GM18519 (cell line): ENCODE results near the gene CNIH3.
"Not testable (repeated sequence)": the region's sequence is repeated elsewhere in the genome, so short reads cannot be mapped to it uniquely, and the experiment has no call there.

Source experiments
- ATAC-seq: cut with Tn5 transposase; IDR thresholded peaks from one replicate; pipeline ENCODE4 v1.9.1; 2021; ENCODE audit warnings: mild to moderate bottlenecking, moderate library complexity; ENCODE audit not compliant: unreplicated experiment, low FRiP score

CNIH3 gene

DNA sequence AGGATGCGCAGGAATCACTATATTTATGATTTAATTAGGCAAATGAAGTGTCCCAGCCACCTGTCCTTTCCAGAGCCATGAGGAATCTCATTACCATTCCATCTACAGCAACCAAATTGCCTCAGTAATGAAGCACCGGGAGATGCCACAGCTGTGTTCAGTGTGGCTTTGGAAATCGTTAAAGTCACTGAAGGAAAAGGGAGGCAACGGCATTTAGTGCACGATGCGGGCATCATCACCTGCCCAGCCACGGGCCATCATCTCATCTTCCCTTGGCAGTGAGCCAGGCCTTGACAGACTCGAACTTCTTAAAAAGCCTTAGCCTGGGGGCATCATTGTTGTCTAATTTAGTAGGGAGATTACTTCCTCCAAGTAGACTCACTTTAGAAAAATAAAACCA is 67.8 kb downstream of the CNIH3 start:
- ATAC-seq, result no peak

DNA sequence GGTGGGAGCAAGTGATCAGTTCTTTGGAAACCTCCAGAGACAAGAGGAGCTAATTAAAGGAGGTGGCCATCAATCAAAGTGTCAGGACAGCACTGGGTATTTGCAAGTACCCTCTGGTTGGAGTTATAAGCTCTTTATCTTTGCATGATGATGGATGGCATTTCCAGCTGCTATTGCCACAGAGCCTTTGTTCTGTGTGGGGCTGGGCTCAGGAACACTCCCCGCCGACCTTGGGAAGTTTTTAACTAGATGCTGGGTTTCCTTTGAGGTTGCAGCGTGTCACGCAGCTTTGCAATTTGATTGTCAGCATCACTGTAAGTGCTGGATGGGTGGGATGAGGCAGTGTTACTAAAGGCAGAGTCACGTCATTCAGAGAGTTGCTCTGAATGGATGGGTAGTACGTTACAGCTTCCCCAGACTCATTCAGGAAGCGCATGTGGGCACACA is 68.9 kb downstream of the CNIH3 start:
- ATAC-seq, result no peak

DNA sequence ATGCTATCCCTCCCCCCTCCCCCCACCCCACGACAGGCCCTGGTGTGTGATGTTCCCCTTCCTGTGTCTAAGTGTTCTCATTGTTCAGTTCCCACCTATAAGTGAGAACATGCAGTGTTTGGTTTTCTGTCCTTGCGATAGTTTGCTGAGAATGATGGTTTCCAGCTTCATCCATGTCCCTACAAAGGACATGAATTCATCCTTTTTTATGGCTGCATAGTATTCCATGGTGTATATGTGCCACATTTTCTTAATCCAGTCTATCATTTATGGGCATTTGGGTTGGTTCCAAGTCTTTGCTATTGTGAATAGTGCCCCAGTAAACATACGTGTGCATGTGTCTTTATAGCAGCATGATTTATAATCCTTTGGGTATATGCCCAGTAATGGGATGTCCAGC is 70.0 kb downstream of the CNIH3 start:
- ATAC-seq, result not testable (repeated sequence)

DNA sequence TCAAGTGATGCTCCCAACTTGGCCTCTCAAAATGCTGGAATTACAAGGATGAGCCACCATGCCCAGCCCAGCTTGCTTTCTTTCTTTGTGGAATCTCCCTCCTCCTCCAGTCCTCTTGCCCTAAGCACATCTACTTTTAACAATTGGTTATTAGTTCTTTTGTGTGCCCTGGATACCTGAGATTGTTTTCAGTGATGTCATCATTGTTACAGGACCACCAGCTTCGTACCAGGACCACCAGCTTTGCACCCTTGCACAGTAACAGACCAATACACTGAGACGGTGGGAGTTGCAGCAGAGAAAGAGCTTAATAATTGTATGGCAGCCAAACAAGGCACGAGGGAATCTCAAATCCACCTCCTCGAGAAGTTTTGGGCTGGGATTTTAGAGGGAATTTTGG is 71.3 kb downstream of the CNIH3 start:
- no peak for ATAC-seq

DNA sequence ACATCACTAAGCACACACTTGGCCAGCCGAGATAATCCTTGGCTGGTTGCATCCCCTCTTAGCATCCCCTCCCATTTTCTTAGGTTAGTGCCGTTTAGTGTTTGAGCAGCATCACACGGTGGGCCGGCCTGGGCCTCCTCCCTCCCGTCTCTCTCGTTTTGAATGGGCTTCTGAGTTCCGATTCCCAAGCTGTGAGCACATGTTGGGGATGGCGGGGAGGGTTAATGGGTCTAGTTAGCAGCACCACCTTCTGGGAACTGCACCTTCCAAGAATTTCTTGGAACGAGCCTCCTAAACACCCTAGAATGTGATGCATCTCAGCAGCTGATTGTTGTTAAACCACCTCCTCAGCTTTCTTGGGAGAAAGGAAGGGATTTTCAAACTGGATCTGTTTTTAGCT is 73.3 kb downstream of the CNIH3 start:
- ATAC-seq, result no peak

DNA sequence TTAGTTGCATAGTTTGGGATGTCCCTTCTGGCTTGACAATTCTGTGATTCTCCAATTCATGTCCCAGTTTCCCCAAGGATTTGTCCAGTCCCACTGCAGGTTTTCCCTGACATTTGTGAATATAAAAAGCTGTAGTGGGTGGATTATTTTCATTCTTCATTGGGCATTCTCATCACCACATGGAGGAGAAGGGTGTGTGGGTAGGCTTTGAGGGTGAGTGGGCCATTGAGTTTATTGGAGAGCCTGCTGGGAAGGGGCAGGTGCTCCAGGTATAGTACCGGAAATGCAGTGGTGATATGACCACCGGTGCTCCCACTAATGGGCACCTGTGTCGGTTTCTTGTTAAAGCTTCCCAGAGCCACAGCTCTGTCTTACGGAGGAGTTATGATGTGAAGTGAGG is 74.5 kb downstream of the CNIH3 start:
- ATAC-seq, result no peak

DNA sequence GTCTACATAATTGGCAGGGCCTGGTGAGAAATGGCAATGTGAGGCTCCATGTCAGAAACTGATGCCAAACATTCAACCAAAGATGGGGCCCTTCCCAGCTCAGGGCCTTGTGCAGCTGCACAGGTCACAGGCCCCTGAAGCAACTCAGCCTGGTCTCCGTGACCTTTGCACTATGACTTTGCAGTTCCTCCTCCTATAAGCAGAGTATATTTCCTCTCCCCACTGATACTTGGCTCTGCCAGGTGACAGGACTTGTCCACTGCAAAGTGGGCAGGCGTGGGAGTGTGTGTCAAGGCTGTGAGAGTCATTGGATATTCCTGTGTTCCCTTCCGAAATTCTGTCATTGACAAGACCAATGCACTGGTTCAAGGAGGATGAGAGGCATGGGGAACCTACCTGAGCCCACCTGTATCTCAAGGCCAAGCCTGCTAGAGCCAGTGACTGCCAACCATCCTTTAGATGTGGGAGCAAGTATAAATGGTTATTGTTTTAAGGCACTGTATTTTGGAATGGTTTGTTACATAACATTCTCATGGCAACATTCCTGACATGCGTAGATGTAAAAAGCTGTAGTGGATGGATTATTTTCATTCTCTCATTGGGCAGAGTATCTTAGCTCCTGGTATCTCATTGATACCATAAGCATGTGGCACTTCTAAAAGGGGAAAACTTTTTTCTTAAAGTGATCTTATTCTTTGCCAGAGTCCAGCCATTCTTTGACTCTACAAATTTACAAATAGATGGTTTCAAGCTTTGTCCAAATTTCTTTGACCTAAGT is 75.2 kb downstream of the CNIH3 start:
- ATAC-seq, result no peak

DNA sequence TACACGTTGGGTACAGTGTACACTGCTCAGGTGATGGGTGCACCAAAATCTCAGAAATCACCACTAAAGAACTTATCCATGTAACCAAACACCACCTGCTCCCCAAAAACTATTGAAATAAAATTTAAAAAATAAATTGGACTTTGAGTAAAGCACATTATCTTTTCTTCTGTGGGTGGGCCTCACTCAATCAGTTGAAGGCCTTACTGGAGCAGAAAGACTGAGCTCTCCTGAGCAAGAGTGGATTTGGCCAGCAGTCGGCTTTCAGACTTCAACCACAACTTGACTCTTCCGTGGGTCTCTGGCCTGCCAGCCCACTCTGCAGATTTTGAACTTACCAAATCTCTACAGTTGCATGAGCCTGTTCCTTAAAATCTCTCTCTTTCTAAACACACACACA is 78.9 kb downstream of the CNIH3 start:
- no peak for ATAC-seq

DNA sequence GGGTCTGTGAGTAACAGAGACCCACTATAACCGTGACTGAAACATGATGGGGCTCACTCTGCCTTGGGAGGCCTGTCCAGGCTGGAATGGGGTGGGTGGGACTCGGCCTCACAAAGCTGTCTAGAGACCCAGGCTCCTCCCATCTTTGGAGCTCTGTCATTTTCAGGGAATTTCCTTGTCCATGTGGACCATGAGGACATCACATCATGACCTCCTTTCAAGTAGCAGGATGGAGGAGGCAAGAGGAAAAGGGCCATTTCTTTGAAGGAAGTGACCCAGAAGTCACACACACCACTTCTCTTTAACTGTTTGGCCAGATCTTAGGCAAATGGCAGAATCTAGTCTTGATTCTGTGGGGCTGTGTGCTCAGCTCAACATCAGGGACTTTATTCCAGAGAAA is 79.9 kb downstream of the CNIH3 start:
- no peak for ATAC-seq

DNA sequence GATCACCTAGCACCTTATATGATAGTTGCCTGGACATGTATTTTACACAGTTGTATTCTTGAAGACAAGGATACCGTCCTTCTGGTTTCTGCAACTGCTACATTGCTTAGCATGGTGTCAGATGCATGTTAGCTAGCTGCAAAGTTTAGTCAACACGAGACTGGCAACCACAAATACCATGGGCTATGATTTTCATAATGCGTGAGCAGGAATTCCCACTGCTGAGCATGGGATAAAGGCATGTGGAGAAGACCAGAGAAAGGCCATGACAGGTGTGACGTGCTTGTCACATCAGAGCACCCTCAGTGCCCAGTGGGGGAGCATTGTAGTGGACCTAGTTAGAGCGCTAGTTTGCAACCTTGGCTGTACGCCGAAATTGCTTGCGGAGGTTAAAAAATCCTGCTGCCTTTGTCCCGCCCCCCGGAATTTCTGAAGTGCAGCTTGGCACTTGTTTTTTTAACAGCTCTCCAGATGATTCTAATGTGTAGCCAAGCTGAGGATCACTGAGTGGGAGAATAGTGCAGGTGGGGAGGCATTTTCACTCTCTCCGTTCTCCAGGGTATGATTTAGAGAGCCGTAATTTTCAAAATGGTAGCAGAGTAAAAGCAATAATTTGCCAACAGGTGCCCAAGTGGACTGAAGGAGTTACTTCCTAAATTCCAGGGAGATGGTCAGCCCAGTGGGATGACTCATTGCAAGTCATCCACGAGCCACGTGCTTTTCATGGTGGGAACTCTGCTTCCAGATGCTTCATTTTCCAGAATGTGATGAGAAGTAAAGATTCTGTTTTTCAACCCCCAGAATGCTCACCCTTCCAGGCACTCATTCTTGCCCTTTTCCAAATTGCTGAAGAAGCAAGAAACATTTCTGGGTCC is 81.0 kb downstream of the CNIH3 start:
- no peak for ATAC-seq

DNA sequence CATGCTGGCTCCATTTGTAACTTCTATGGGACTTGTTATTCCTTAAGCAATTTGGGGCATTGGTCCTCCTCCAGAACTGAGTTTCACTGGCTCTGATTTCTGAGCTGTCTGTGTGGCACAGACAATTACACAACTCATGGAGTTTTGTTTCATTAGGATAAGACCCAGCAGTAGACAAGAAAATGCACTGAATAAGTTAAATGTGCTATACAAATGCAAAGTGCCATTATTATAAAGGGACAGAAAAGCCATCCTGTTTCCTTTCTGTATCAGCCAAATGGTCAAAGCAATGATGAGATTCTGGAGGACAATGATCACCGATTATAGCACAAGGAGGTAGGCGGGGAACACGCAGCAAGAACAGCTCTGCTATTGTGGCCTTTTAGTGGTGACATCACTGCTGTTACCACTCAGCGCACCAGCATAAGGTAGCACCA is 81.9 kb downstream of the CNIH3 start:
- ATAC-seq, result no peak

DNA sequence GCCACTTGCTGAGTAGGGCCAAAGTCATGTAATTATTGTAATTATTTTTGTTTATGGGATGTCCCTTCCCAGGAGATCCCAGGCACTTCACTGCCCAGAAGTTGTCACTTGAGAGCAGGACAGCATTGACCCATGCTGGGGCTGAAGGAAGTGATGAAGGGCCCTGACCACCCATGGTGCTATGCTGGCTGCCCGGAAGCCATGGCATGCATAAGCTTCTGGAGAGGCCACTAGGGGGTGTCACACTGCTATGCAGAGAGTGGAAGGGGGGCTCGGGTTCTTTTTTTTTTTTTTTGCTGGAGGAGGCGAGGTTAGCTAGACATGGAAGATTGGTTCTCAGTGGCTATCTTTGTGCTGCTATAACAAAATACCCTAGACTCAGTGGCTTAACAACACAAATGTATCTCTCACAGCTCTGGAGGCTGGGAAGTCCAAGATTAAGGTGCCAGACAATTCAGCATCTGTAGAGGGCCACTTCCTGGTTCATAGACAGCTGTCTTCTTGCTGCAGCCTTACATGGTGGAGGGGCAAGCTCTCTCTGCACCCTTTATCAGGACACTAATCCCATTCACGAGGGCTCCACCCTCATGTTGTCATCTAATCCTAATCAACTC is 84.9 kb downstream of the CNIH3 start:
- ATAC-seq, result peak; percentile 80

DNA sequence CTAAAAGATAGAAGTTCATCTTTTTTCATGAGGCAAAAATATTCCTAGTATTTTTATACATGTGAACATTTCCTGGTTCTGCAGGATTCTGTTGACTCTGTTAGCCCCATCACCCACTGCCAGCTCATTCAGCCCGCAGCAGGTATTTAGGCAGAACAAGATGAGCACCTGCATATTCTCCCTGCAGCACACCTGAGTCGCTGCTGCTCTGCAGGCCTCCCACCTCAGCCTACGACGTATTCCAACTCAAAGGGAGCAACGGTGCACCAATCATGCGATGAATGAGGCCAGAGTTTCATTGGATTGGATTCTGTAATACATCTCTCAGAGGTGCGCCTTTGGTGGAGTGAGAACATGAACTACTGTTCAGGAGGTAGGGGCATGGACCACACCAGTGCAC is 87.6 kb downstream of the CNIH3 start:
- no peak for ATAC-seq

DNA sequence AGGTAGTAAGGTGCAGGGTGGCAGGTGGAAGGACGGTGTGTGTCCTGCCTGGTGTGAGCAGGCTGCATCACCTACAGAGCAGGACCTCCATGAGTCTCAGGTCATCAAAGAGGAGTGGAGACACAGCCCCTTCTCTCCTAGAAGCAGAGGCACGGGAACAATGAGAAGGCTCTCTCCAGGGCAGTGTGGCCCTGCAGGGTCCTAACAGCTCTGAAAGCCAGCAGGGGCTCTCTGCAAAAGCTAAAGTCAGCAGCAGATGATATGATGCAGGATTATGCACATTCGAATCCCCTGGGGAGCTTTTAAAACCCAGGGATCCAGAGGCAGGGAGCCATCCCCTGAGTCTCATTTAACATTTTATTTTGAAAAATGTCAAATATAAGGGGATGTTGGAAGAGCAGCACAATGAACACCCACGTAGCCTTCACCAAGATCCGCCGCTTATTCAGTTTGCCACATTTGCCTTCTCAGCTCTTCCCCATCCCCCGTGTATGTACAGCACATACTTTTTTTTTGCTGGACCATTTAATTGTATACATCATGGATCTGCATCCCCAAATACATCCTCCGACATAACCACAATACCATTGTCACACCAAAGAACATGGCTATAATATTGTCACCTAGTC is 88.1 kb downstream of the CNIH3 start:
- no peak for ATAC-seq

DNA sequence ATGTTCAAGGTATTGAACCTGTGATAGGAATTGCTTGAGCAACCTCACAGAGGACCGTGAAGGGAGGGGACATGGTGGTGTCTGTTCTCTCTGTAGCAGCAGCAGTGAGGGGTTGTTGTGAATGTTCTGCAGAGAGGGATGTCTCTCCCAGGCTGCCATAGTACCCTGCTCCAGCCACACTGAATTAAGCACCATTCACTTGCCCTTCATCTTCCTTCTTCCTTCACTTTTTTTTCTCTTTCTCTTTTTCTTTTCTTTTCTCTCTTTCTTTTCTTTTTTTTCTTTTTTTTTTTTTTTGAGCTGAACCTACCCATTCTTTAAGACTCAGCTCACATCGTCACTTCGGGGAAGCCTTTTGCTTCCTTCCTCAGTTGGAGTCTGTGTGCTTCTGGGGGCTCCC is 89.5 kb downstream of the CNIH3 start:
- no peak for ATAC-seq

DNA sequence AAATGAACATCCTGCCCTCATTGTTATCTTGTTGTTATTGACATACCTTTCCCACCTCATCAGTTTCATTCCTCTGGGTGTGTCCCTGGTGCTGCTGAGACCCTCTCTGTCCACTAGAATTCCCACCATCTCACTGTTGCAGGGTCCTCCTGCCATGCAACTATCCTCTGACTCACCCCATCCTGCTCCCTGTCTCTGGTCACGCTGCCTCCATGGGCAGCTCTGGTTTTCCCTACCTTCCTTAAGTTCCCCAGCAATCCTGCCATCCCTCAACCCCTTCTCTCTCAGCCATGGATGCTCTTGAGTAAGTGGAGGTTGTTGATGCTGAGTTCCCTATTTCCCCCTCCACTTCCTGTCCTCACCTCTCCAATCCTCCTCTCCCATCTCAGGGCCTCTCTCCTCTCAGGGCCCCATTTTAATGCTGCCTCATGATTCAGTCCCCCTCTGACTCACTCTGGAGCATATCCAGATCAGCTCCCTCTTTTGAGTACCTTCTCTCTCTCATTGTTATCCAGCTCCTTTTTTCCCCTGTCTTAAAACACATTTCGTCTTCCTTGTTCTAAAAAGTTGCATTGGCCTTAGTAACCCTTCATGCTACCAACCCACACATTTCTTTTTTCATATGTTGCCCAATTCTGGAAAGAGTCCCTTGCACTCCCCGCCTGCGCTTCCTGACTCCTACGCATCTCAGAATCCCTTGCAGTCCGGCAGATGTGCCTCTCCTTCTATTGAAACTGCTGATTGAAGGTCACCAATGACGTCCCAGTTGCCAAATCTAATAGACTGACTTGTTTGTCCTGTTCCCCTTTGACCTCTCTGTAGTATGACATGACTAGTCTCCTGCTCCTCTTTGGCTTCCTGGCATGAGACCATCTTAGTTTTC is 92.0 kb downstream of the CNIH3 start:
- no peak for ATAC-seq

DNA sequence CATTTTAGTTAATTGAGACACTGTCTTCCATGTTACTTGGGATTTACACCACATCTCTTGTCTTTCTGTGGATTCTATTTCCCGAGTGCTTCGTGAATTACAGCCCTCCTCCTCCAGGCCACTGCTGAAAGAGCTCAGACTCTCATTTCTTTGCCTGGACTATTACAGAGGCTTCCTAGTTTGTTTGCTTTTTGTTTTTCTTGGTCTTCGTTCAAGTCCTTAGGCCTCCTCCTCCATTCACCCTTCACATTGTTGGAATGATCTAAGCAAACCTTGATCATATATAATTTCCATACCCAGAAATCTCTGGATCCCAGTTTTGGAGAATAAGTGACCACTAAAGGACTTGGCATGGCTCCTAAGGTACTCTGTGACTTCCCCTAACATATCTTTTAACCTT is 94.1 kb downstream of the CNIH3 start:
- ATAC-seq, result no peak

DNA sequence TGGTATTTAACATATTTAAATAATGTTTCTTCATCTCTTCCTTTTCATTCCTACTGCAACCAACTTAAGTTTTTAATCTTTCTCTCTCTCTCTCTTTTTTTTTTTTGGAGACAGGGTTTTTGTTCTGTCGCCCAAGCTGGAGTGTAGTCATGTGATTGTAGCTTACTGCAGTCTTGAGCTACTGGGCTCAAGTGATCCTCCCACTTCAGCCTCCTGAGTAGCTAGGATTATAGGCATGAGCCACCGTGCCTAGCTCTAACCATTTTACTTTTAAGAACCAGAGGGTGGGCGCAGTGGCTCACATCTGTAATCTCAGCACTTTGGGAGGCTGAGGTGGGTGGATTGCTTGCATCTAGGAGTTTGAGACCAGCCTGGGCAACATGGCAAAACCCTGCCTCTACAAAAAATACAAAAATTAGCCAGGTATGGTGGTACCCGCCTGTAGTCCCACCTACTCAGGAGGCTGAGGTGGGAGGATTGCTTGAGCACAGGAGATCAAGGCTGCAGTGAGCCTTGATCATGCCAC is 95.2 kb downstream of the CNIH3 start:
- ATAC-seq, result not testable (repeated sequence)

DNA sequence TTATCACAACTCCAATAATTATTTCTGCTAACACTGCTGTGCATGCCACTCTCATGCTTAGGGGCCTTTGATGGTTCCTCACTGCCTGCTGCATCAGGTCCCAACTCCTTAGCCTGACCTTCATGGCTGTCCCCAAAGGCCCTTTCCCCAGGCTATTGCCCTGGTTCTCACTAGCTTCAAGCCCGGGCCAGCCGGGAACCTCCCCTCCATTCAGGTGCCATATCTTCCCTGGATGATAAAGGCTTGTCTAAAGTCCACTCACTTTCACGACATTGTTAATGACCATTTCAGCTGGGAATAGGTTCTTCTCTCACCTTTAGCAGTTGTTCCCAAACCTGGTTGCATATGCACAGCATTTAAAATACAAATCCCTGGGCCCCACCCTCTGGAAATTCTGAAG is 95.8 kb downstream of the CNIH3 start:
- no peak for ATAC-seq

DNA sequence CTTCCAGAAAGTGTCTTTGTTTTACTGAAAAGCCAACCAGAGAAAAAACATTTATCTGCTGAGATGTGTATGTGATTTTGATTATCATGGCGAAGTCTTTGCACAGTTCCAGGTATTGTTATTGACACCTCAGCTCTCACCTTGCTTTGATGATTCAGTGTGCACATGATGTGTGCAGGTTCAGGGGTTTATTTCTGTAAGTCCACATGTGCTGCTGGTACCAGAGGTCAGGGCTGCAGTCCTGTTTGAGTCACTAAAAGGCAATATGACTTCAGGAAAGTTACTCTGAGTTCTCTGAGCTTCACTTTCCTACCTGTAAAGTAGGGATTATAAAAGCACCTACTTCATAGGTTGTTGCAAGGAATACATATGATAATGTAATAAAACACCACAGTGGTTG is 97.1 kb downstream of the CNIH3 start:
- ATAC-seq, result no peak
